ENCODE results near the gene PIK3C2G. TPM values are rescaled to one million over a fixed set of nuclear protein-coding genes. Genes with fewer than 3 reads are reported as not detected.
"Not testable (repeated sequence)": the region's sequence is repeated elsewhere in the genome, so short reads cannot be mapped to it uniquely, and the experiment has no call there.

The PIK3C2G gene
- polyA plus RNA-seq, 1 donor from 2014 or later: not detected

DNA sequence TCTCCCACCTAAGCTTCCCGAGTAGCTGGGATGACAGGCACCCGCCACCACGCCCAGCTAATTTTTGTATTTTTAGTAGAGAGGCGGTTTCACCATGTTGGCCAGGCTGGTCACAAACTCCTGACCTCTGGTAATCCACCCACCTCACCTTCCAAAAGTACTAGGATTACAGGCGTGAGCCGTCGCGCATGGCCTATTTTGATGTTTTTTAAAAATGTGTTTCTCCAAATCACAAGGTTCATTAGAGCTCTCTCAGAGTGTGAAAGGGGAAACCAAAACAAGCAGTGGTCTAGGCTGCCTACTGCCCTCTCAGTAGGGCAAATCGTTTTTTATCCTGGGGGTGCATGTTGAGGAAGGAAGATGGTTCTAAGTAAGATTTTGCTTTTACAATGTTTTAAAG is 211.5 kb downstream of the PIK3C2G start:
- Mint-ChIP-seq H3K36me3 (no peaks in the 10 kb centered on the region), H3K9me3 (peaks cover 4 to 8% (median 5%) of the 10 kb centered on the region in 3 donors), H3K27ac (no peak overlapping the region), H3K4me3 (no peak overlapping the region), H3K4me1 (no peaks in the 10 kb centered on the region), H3K27me3 (no peaks in the 10 kb centered on the region)

DNA sequence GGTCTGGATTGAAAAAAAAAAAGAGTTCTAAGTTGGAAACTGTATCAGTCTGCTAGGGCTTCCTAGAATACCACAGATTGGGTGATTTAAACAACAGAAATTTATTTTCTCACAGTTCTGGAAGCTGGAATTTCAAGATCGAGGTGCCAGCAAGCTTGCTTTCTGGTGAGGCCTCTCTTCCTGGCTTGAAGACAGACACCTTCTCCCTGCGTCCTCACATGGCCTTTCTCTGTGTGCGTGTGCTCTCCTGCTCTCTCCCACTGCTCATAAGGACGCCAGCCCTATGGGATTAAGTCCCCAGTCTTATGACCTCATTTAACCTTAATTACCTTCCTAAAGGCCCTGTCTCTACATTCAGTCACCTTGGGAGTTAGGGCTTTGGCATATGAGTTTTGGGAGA is 215.5 kb downstream of the PIK3C2G start:
- no peak overlapping the region for H3K4me3 Mint-ChIP-seq
- H3K9me3 Mint-ChIP-seq: peaks cover 2 to 5% (median 4%) of the 10 kb centered on the region in 3 donors
- H3K27me3 Mint-ChIP-seq: no peaks in the 10 kb centered on the region
- no peaks in the 10 kb centered on the region for H3K4me1 Mint-ChIP-seq
- no peaks in the 10 kb centered on the region for H3K36me3 Mint-ChIP-seq
- no peak overlapping the region for H3K27ac Mint-ChIP-seq

DNA sequence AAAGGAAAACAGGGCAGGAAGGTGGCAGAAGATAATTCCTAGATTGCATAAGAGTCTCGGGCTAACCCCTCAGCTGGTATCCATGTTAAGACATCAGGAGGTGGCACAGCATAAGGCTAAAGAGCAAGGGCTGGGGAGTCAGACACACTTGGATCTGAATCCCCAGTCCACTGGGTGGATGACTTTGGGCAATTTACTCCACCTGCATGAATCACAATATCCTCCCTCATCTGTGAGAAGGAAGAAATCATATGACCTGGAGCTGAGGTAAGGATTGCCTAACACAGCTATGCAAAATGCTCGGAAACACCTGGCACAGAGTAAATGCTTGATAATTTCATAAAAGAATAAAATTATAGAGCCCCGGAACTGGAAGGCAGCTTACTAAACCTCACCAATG is 217.9 kb downstream of the PIK3C2G start:
- H3K4me1 Mint-ChIP-seq: no peaks in the 10 kb centered on the region
- H3K9me3 Mint-ChIP-seq: peaks cover 2 to 8% (median 5%) of the 10 kb centered on the region in 3 donors
- no peak overlapping the region for H3K27ac Mint-ChIP-seq
- no peaks in the 10 kb centered on the region for H3K27me3 Mint-ChIP-seq
- no peak overlapping the region for H3K4me3 Mint-ChIP-seq
- no peaks in the 10 kb centered on the region for H3K36me3 Mint-ChIP-seq

DNA sequence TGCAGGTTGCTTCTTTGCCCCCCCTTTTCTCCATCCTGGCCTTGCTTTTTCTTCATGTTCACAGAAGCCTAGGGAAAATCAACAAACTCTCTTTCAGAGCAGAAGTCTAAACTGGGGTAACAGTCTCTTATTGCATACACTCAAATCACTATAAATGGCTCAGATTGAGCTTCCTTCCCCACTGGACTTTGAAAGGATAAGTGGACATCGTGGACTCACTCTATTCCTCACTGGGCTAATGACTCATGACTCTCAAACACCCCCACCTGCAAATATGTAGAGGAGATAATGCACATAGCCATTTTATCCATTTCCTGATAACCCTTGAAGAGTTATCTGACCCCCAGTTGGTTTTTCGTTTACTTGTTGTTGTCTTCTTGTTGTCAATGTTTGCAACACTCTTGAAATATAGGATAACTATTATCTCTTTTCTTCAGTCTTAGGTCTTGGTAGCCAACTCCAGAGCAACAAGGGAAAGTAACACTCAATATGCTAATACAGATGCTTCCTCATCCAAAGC is 221.3 kb downstream of the PIK3C2G start:
- no peaks in the 10 kb centered on the region for H3K4me1 Mint-ChIP-seq
- no peak overlapping the region for H3K27ac Mint-ChIP-seq
- H3K4me3 Mint-ChIP-seq: no peak overlapping the region
- peaks cover 0 to 18% (median 7%) of the 10 kb centered on the region in 3 donors for H3K9me3 Mint-ChIP-seq
- H3K36me3 Mint-ChIP-seq: no peaks in the 10 kb centered on the region
- no peaks in the 10 kb centered on the region for H3K27me3 Mint-ChIP-seq

DNA sequence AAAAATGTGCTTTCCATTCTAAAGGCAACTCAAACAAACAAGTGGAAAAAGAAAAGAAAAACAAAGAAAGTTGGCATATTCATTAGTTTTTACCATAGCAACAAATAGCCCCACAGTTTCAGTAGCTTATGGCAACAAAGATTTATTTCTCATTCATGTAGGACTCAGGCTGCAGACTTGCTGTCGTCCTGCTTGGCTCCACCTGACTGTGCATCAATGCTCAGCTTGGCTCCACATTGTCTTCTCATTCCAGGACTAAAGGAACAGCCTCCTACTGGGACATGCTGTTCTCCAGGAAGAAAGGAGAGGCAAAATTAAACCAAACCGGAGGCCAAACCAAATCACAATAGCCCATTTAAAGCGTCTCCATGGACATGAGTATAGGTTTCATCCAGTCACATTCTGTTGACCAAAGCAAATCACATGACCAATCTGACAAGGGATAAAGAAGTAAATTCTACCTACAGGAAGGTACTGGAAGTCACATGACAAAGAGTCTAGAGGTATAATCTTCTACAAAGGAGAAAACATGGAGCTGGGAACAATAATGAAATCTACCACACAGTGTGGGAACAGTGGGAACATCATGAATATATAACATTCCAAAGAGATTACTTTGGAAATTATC is 222.5 kb downstream of the PIK3C2G start:
- H3K4me1 Mint-ChIP-seq: no peaks in the 10 kb centered on the region
- no peaks in the 10 kb centered on the region for H3K36me3 Mint-ChIP-seq
- H3K27me3 Mint-ChIP-seq: no peaks in the 10 kb centered on the region
- no peak overlapping the region for H3K4me3 Mint-ChIP-seq
- peaks cover 0 to 18% (median 7%) of the 10 kb centered on the region in 3 donors for H3K9me3 Mint-ChIP-seq
- H3K27ac Mint-ChIP-seq: no peak overlapping the region

DNA sequence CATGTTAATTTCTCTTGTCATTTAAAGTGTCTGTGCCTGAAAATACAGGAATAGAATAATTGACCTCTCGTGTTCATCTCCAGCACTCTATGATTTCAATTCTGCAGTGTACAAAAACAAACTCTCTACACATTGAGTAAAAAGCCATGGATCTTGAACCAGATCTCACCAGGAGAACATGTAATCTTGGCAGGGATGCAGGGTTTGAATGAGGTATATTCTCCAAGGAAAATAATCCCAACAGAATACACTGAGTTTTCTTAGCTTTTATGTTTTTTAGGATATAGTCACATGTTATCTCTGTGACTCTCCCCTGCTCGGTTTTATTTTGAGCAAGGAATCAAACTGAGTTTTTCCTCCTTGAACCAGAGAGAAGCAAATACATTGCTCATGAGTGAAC is 224.7 kb downstream of the PIK3C2G start:
- no peaks in the 10 kb centered on the region for H3K36me3 Mint-ChIP-seq
- no peak overlapping the region for H3K4me3 Mint-ChIP-seq
- no peaks in the 10 kb centered on the region for H3K4me1 Mint-ChIP-seq
- peaks cover 0 to 18% (median 8%) of the 10 kb centered on the region in 3 donors for H3K9me3 Mint-ChIP-seq
- no peak overlapping the region for H3K27ac Mint-ChIP-seq
- no peaks in the 10 kb centered on the region for H3K27me3 Mint-ChIP-seq

DNA sequence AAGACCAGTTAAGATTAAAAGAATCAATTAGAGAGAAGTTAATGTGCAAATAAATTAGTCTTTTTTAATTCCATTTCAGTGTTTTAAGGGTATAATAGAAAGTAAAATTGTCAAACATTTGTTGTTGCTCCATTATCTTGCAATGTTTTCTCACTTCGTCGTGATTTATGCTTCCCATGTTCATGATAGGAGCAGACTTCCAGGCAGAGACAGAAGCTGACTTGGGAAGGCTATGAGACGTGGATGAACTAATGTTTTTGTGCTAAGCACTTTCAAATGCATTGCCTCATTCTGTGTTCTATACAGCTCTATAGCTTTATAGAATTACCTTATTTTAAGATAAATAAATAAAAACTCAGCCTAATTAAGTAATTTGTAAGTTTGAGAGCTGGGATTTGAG is 226.2 kb downstream of the PIK3C2G start:
- no peak overlapping the region for H3K27ac Mint-ChIP-seq
- no peaks in the 10 kb centered on the region for H3K36me3 Mint-ChIP-seq
- no peak overlapping the region for H3K4me3 Mint-ChIP-seq
- H3K9me3 Mint-ChIP-seq: peaks cover 0 to 16% (median 8%) of the 10 kb centered on the region in 3 donors
- H3K27me3 Mint-ChIP-seq: no peaks in the 10 kb centered on the region
- no peaks in the 10 kb centered on the region for H3K4me1 Mint-ChIP-seq

DNA sequence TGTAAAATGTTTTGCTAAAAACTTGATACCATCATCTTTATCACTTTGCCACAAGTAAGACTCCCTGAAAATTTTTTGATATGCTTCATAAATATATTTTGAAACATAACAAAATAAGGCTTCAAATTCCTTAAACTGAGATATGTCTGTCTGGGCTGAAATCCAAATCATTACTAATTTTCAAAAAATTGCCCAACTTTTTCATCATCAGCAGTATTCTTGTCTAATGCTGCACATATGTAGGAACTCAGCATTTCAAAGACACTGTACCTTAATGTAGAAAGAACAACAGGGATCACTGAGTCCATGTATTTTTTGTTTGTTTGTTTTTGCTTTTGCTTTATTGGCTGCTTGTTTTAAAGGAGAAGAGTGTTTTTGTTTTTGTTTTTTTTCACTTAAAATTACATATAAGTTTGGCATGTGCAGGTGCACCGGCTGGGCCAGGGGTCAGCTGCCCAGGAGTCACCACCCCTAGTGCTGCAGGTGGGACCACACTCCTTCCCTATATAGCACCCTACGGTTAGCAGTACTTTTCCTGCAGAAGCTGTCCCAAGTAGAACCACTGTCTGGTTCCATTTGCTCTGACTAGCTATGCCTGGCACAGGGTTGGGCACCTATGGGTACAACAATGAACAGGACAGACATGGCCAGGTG is 231.2 kb downstream of the PIK3C2G start:
- Mint-ChIP-seq H3K27me3 (no peaks in the 10 kb centered on the region), H3K4me1 (no peaks in the 10 kb centered on the region), H3K4me3 (no peak overlapping the region), H3K27ac (no peak overlapping the region), H3K9me3 (peaks cover 0 to 9% (median 6%) of the 10 kb centered on the region in 3 donors), H3K36me3 (no peaks in the 10 kb centered on the region)

DNA sequence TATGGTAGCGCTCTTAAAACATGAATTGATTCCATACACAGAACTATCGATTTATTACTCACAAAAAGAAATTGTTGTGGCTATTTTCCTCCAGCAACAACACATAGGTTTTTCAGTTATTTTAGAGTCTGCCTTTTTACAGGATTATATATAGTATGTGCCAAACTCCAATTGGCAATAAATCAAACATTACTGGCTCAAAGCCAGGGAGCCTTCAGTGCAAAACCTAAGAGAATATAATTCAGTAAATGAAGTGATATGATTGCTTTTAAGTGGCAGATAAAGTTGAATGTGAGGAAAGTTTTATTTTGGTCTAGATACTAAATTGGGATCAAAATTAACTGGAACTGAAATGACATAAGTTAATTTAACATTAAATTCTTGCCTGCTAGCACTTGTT is 234.8 kb downstream of the PIK3C2G start:
- Mint-ChIP-seq H3K36me3 (no peaks in the 10 kb centered on the region), H3K4me3 (no peak overlapping the region), H3K27me3 (no peaks in the 10 kb centered on the region), H3K4me1 (no peaks in the 10 kb centered on the region), H3K9me3 (peaks cover 0 to 12% (median 9%) of the 10 kb centered on the region in 3 donors), H3K27ac (no peak overlapping the region)

DNA sequence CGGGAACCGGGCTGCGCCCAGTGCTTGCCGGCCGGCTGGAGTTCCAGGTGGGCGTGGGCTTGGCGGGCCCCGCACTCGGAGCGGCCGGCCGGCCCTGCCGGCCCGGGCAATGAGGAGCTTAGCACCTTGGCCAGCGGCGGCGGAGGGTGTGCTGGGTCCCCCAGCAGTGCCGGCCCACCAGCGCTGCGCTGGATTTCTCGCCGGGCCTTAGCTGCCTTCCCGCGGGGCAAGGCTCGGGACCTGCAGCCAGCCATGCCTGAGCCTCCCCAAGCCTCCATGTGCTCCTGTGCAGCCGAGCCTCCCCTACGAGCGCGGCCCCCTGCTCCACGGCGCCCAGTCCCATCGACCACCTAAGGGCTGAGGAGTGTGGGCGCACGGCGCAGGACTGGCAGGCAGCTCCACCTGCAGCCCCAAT is 238.8 kb downstream of the PIK3C2G start:
- H3K27ac Mint-ChIP-seq, H3K4me1 Mint-ChIP-seq, H3K9me3 Mint-ChIP-seq, H3K36me3 Mint-ChIP-seq, H3K4me3 Mint-ChIP-seq, H3K27me3 Mint-ChIP-seq: not testable (repeated sequence)

DNA sequence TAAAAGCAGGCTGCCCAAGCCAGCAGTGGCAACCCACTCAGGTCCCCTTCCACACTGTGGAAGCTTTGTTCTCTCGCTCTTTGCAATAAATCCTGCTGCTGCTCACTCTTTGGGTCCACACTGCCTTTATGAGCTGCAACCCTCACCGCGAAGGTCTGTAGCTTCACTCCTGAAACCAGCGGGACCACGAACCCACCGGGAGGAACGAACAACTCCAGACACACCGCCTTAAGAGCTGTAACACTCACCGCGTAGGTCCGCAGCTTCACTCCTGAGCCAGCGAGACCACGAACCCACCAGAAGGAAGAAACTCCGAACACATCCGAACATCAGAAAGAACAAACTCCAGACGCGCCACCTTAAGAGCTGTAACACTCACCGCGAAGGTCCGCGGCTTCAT is 239.4 kb downstream of the PIK3C2G start:
- H3K4me1 Mint-ChIP-seq, H3K4me3 Mint-ChIP-seq, H3K9me3 Mint-ChIP-seq, H3K36me3 Mint-ChIP-seq, H3K27me3 Mint-ChIP-seq, H3K27ac Mint-ChIP-seq: not testable (repeated sequence)

DNA sequence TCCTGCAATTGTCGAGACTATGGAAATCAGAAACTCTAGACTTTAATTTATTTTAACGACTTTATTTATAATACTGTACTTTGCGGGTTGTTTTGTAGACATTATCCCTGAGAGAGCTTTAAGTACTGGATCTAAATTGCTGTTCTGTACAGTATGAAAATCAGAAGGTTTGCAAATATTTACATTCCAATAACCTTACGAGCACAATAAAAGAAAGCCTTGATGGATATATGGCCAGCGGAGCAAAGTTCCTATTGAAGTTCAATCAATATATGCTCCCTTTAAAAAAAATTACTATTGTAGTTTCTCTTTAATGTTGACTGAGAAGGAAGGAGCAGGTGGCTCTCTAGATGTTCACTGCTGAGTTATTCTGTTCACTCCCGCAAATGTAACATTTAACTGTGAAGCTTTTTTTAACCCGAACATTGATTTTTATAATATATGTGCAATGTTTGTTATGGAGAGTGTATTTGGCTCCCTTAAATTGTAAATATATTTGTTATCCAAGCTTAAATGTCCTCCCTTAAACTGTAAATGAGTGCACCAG is 241.2 kb downstream of the PIK3C2G start:
- Mint-ChIP-seq H3K4me1 (no peaks in the 10 kb centered on the region), H3K4me3 (no peak overlapping the region), H3K36me3 (no peaks in the 10 kb centered on the region), H3K27me3 (no peaks in the 10 kb centered on the region), H3K9me3 (peaks cover 0 to 7% (median 5%) of the 10 kb centered on the region in 3 donors), H3K27ac (no peak overlapping the region)

DNA sequence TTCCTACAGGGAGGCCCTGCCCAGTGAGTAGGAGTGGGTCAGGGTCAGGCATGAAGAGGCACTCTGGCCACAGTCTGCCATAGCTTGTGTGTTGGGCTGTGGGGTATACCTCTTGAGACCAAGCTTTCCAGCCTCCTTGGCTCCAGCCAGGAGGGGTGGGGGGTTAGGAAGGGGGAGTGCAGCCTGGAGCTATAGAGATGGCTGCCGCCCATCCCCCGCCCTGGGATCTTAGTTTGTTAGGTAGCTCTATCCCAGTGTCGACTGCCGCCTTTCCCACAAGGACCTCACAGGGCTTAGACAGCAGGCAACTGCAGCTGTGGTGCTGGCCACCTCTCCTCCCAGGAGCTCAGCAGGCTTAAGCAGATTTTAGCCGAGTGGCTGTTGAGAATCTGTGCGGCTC is 260.1 kb downstream of the PIK3C2G start:
- H3K36me3 Mint-ChIP-seq: no peaks in the 10 kb centered on the region
- no peak overlapping the region for H3K27ac Mint-ChIP-seq
- H3K4me1 Mint-ChIP-seq: no peaks in the 10 kb centered on the region
- H3K27me3 Mint-ChIP-seq: no peaks in the 10 kb centered on the region
- H3K4me3 Mint-ChIP-seq: no peak overlapping the region
- peaks cover 4 to 28% (median 16%) of the 10 kb centered on the region in 3 donors for H3K9me3 Mint-ChIP-seq

DNA sequence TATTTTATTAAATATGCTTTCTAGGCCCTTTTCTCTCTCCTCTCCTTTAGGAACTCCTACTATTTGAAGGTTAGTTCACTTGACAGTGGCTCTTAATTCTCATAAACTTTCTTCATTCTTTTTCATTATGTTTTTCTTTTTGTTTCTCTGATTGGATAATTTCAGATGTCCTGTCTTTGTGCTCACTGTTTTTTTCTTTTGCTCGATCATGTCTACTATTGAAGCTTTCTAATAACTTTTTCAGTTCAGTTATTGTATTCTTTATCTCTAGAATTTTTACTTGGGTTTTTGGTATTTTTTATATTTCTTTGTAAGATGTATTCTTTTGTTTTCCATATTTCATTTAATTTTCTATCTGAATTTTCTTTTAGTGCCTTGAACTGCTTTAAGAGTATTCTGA is 261.5 kb downstream of the PIK3C2G start:
- no peak overlapping the region for H3K27ac Mint-ChIP-seq
- H3K27me3 Mint-ChIP-seq: no peaks in the 10 kb centered on the region
- no peaks in the 10 kb centered on the region for H3K36me3 Mint-ChIP-seq
- H3K4me3 Mint-ChIP-seq: no peak overlapping the region
- H3K4me1 Mint-ChIP-seq: no peaks in the 10 kb centered on the region
- peaks cover 4 to 28% (median 16%) of the 10 kb centered on the region in 3 donors for H3K9me3 Mint-ChIP-seq

DNA sequence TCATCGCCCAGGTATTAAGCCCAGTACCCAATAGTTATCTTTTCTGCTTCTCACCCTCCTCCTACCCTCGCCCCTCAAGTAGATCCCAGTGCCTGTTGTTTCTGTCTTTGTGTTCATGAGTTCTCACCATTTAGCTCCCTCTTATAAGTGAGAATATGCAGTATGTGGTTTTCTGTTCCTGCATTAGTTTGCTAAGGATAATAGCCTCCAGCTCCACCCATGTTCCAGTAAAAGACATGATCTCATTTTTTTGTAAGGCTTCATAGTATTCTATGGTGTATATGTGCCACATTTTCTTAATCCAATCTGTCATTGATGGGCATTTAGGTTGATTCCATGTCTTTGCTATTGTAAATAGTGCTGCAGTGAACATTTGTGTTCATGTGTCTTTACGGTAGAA is 281.2 kb downstream of the PIK3C2G start:
- H3K9me3 Mint-ChIP-seq: peaks cover 0 to 11% (median 3%) of the 10 kb centered on the region in 3 donors
- H3K27ac Mint-ChIP-seq, H3K4me1 Mint-ChIP-seq, H3K36me3 Mint-ChIP-seq, H3K27me3 Mint-ChIP-seq, H3K4me3 Mint-ChIP-seq: not testable (repeated sequence)

DNA sequence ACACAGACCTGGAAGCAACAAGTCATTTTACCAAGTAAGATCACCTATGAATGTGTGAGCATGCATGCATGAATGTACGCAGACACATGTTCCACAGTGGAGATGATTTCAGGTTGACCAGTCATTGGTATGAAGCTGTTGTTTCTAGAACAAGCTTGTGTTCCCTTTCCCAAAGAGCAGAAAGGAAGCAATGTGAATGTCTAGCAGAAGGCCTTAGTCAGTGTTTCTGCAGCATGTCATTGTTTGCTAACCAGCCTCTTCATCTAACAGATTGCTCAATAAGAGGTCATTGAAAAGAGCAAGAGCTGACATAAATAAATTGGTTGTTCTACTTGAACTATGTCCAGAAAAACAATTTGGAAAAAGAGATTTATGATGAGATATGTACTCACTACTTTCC is 285.1 kb downstream of the PIK3C2G start:
- Mint-ChIP-seq H3K4me1 (no peaks in the 10 kb centered on the region), H3K36me3 (no peaks in the 10 kb centered on the region), H3K27ac (no peak overlapping the region), H3K4me3 (no peak overlapping the region), H3K9me3 (peaks cover 0 to 11% (median 3%) of the 10 kb centered on the region in 3 donors), H3K27me3 (no peaks in the 10 kb centered on the region)
